Stomach (tissue), 9 donors: ENCODE data around the gene PNPLA2. TPM values are rescaled to one million over a fixed set of nuclear protein-coding genes. Genes with fewer than 3 reads are reported as not detected.

Experiments
- DNase-seq, 2 donors: peaks; one replicate each; pipeline versions ENCODE4 v3.0.0 to v3.0.0-alpha.2; 2013 to 2019
- H3K27ac ChIP-seq, 5 donors: fragments of 200-600 bp in 4 of 5; sonication (generic) in 4 of 5; one replicate each; pipeline ENCODE4 v1.5.1; 2013 to 2019; ENCODE audit warnings: mild to moderate bottlenecking in 1 of 5, moderate library complexity in 1 of 5
- H3K27me3 ChIP-seq, 3 donors: fragments of 200-600 bp; sonication (generic); one replicate each; pipeline ENCODE4 v1.5.1; 2017 to 2019; ENCODE audit warnings: mixed run types in 1 of 3
- H3K36me3 ChIP-seq, 4 donors: fragments of 200-600 bp; sonication (generic); 1 replicate in 3 of 4; 2 replicates in 1 of 4; pipeline ENCODE4 v1.5.1; 2016 to 2019
- H3K4me1 ChIP-seq, 4 donors: fragments of 200-600 bp; sonication (generic); one replicate each; pipeline ENCODE4 v1.5.1; 2016 to 2019
- H3K4me3 ChIP-seq, 4 donors: fragments of 200-600 bp; sonication (generic) in 3 of 4; one replicate each; pipeline ENCODE4 v1.5.1; 2016 to 2019; ENCODE audit warnings: mild to moderate bottlenecking in 1 of 4
- H3K9me3 ChIP-seq, 4 donors: fragments of 200-600 bp; sonication (generic); one replicate each; pipeline ENCODE4 v1.5.1; 2016 to 2019
- CTCF ChIP-seq, 7 experiments: fragments of 450-650 bp in 4 of 7; fragments of 200-600 bp in 3 of 7; sonication (generic) in 3 of 7; IDR thresholded peaks; one replicate each; pipeline ENCODE4 v1.5.1; 2016 to 2019; ENCODE audit warnings: antibody characterized with exemption in 7 of 7, control low read depth in 2 of 7, mild to moderate bottlenecking in 1 of 7
- EP300 ChIP-seq: sonication (generic); formaldehyde crosslinking; IDR thresholded peaks from one replicate; pipeline ENCODE4 v1.6.1; 2017; ENCODE audit warnings: antibody characterized with exemption
- POLR2A ChIP-seq, 4 donors: fragments of 450-650 bp; IDR thresholded peaks; one replicate each; pipeline ENCODE4 v1.6.1; 2016; ENCODE audit warnings: antibody characterized with exemption in 4 of 4, control low read depth in 2 of 4, mild to moderate bottlenecking in 1 of 4, moderate library complexity in 1 of 4
- POLR2AphosphoS5 ChIP-seq, 3 donors: sonication (generic); formaldehyde crosslinking; IDR thresholded peaks; one replicate each; pipeline ENCODE4 v1.6.1; 2016; ENCODE audit warnings: antibody characterized with exemption in 3 of 3
- WGBS, 5 donors: extraction: QIAGEN DNeasy Blood & Tissue Kit in 3 of 5; methylation state at CpG; one replicate each; pipeline versions ENCODE4 v1.1.5 to v1.1.7; 2013 to 2018; 5-methylcytosine and 5-hydroxymethylcytosine counted together
- intact Hi-C: fragments of 100-400 bp; cut with DNase I; formaldehyde crosslinking; loops from one replicate; pipeline ENCODE4 v1.15.1; 2023; ENCODE audit warnings: low total_unique reads
- polyA plus RNA-seq, 3 donors: library from polyadenylated mRNA; stranded (reverse); fragments of 200-250 nt; gene quantifications; one replicate each; pipeline ENCODE4 v1.2.3, GENCODE V29; 2013
- total RNA-seq, 5 donors: library from RNA; depleted of rRNA; stranded (reverse); fragments of >200 nt; gene quantifications; one replicate each; pipeline versions ENCODE4 v1.1.0 to v1.2.3, GENCODE V29; 2014 to 2016
- donor health status: healthy with polysubstance abuse.
- donor health status: Bipolar disorder and iron deficiency.
- donor health status: healthy.

PNPLA2 gene
- total and polyA plus RNA-seq, 8 donors, result 33.4 to 385 (median 82.9) TPM

- intact Hi-C loops, result no loop called here
- H3K4me3 ChIP-seq, result peak overlapping the region; percentile 73 to 80 (median 76)
- peak overlapping the region; percentile 85 to 98 (median 91) for H3K27ac ChIP-seq
- WGBS, 5 donors, result 1 to 6% (median 2%) methylated on average over 37 to 49 of the region's 55 CpGs; no CpG with 5 or more reads in 1 of the 5 donors
- no peaks in the 10 kb centered on the region for H3K9me3 ChIP-seq
- TF ChIP-seq POLR2AphosphoS5 (IDR thresholded peaks at IDR 0.05), result peak in 2 of 3 donors; percentile 50 to 55
- TF ChIP-seq POLR2A (IDR thresholded peaks at IDR 0.05), result peak in 1 of 4 donors; percentile 7
- TF ChIP-seq CTCF (IDR thresholded peaks at IDR 0.05), result no peak
- no peak for TF ChIP-seq EP300
- peaks cover 24 to 25% (median 24%) of the 10 kb centered on the region in 4 donors for H3K36me3 ChIP-seq
- peaks cover 75 to 96% (median 92%) of the 10 kb centered on the region in 4 donors for H3K4me1 ChIP-seq
- peak; percentile 69 to 88 for DNase-seq
- H3K27me3 ChIP-seq, result peaks cover 0 to 45% (median 30%) of the 10 kb centered on the region in 3 donors
These were observed 14.5 kb downstream of the PNPLA2 start for GRCh38 chr11:833114-833791.

GRCh38 chr11:833849-834311 is 15.2 kb downstream of the PNPLA2 start:
- peak in 1 of 2 donors; percentile 43 for DNase-seq
- Histone ChIP-seq H3K36me3 (peaks cover 30 to 32% (median 31%) of the 10 kb centered on the region in 4 donors), H3K27ac (peak overlapping the region; percentile 85 to 98 (median 91)), H3K9me3 (no peaks in the 10 kb centered on the region), H3K4me1 (peaks cover 75 to 96% (median 92%) of the 10 kb centered on the region in 4 donors), H3K4me3 (peak overlapping the region; percentile 73 to 80 (median 76)), H3K27me3 (peaks cover 0 to 38% (median 28%) of the 10 kb centered on the region in 3 donors)
- TF ChIP-seq CTCF (IDR thresholded peaks at IDR 0.05) (no peak), POLR2AphosphoS5 (IDR thresholded peaks at IDR 0.05) (peak in 1 of 3 donors; percentile 29), EP300 (no peak), POLR2A (IDR thresholded peaks at IDR 0.05) (no peak)
- intact Hi-C loops, result no loop called here
- WGBS, 5 donors, result 24 to 33% (median 29%) methylated on average over 9 of the region's 9 CpGs

- H3K4me1 ChIP-seq, result peaks cover 68 to 96% (median 92%) of the 10 kb centered on the region in 4 donors
- H3K4me3 ChIP-seq, result peak overlapping the region; percentile 73 to 80 (median 76)
- no peaks in the 10 kb centered on the region for H3K9me3 ChIP-seq
- peaks cover 38 to 39% (median 38%) of the 10 kb centered on the region in 4 donors for H3K36me3 ChIP-seq
- TF ChIP-seq POLR2AphosphoS5 (IDR thresholded peaks at IDR 0.05) (peak; percentile 44 to 80 (median 78)), CTCF (IDR thresholded peaks at IDR 0.05) (no peak), POLR2A (IDR thresholded peaks at IDR 0.05) (peak in 1 of 4 donors; percentile 12)
- 16 to 35% (median 27%) methylated on average over 13 to 31 of the region's 31 CpGs for WGBS, 5 donors
- intact Hi-C loops, result no loop called here
- H3K27ac ChIP-seq, result peak overlapping the region; percentile 85 to 98 (median 91)
- peak; percentile 80 to 89 for DNase-seq
- H3K27me3 ChIP-seq, result peaks cover 0 to 31% (median 20%) of the 10 kb centered on the region in 3 donors
These were observed 15.9 kb downstream of the PNPLA2 start for GRCh38 chr11:834371-835316.

GRCh38 chr11:836274-836673 is 17.6 kb downstream of the PNPLA2 start:
- intact Hi-C loops, result no loop called here
- peak overlapping the region in 4 of 5 donors; percentile 4 to 98 (median 91) for H3K27ac ChIP-seq
- WGBS, 5 donors, result 85 to 89% (median 87%) methylated on average over 10 to 14 of the region's 14 CpGs
- no peak for TF ChIP-seq POLR2AphosphoS5 (IDR thresholded peaks at IDR 0.05)
- no peak for TF ChIP-seq CTCF (IDR thresholded peaks at IDR 0.05)
- no peak for TF ChIP-seq EP300
- no peak for TF ChIP-seq POLR2A (IDR thresholded peaks at IDR 0.05)
- no peak for DNase-seq
- no peaks in the 10 kb centered on the region for H3K9me3 ChIP-seq
- H3K36me3 ChIP-seq, result peaks cover 41 to 55% (median 50%) of the 10 kb centered on the region in 4 donors
- no peak overlapping the region for H3K4me3 ChIP-seq
- H3K27me3 ChIP-seq, result peaks cover 0 to 14% (median 4%) of the 10 kb centered on the region in 3 donors
- H3K4me1 ChIP-seq, result peaks cover 64 to 96% (median 92%) of the 10 kb centered on the region in 4 donors
